ENCODE data around the gene OSBPL6.

GRCh38 chr2:178242552-178242883, 48.2 kb downstream of the OSBPL6 start:
- no peak for TF ChIP-seq CTCF (IDR thresholded peaks at IDR 0.05 in 8 of 11, conservative IDR thresholded peaks at IDR 0.05 in 3 of 11)
- TF ChIP-seq POLR2A (IDR thresholded peaks at IDR 0.05), result no peak
- no peak for TF ChIP-seq POLR2AphosphoS5 (IDR thresholded peaks at IDR 0.05)
